AG04450 (cell line): ENCODE data around the gene KCTD5. TPM values are rescaled to one million over a fixed set of nuclear protein-coding genes. Genes with fewer than 3 reads are reported as not detected.
"Not testable (repeated sequence)": the region's sequence is repeated elsewhere in the genome, so short reads cannot be mapped to it uniquely, and the experiment has no call there.

Experiments used
- CTCF ChIA-PET: fragments of 300-600, 350-600 bp; formaldehyde crosslinking; extraction: SDS; loops from one replicate; lab custom pipeline; 2022; ENCODE audit warnings: antibody characterized with exemption, inconsistent platforms; lab: Charles Lee
- POLR2A ChIA-PET: fragments of 350-600 bp; formaldehyde crosslinking; extraction: SDS; loops from one replicate; lab custom pipeline; 2021; ENCODE audit warnings: antibody characterized with exemption, inconsistent platforms; lab: Yijun Ruan, JAX
- DNase-seq: peaks from one replicate; pipeline ENCODE4 v3.0.0-alpha.2; 2011; ENCODE audit warnings: low read depth, low spot score
- H3K27ac ChIP-seq: one replicate; pipeline ENCODE4 v1.5.1; 2012; ENCODE audit warnings: low read depth, low read length, control low read depth
- H3K27me3 ChIP-seq: one replicate; pipeline ENCODE4 v1.6.0; 2012; ENCODE audit warnings: low read length; ENCODE audit not compliant: control insufficient read depth, insufficient read depth
- H3K4me3 ChIP-seq: 2 replicates; pipeline ENCODE4 v1.5.1; 2011; ENCODE audit warnings: mild to moderate bottlenecking, low read depth, low read length, control low read depth
- H3K9me3 ChIP-seq: 2 replicates; pipeline ENCODE4 v1.5.1; 2012; ENCODE audit warnings: low read length; ENCODE audit not compliant: control insufficient read depth, insufficient read depth
- CTCF ChIP-seq: IDR thresholded peaks from 2 replicates; pipeline ENCODE4 v1.5.1; 2011; ENCODE audit warnings: low read depth, low read length, control low read depth, inconsistent platforms
- polyA plus RNA-seq: library from polyadenylated mRNA; depleted of rRNA; stranded (reverse); fragments of >200 nt; gene quantifications from 2 replicates; pipeline ENCODE4 v1.2.3, GENCODE V29; 2011

Gene KCTD5
- polyA plus RNA-seq, 1 experiment: 27.8 TPM

- no peak for TF ChIP-seq CTCF
- Histone ChIP-seq H3K27me3 (no peaks in the 10 kb centered on the region), H3K4me3 (no peak overlapping the region), H3K9me3 (no peaks in the 10 kb centered on the region), H3K27ac (no peak overlapping the region)
- no peak for DNase-seq
- ChIA-PET CTCF (no interaction called here), POLR2A (interaction anchor here (1.7 kb wide), 1 partner anchor 9 kb away, joined by 6 read pairs; the partner anchor contains the start of gene KCTD5)
Observed at GRCh38 chr16:2690852-2691251, 8.5 kb downstream of the KCTD5 start.

GRCh38 chr16:2691491-2692248 lies 9.3 kb downstream of the KCTD5 start:
- CTCF ChIA-PET: no interaction called here

GRCh38 chr16:2692251-2692947 lies 10.1 kb downstream of the KCTD5 start:
- CTCF ChIA-PET: no interaction called here
- Histone ChIP-seq H3K27ac (peak overlapping the region; percentile 11), H3K4me3 (no peak overlapping the region), H3K27me3 (no peaks in the 10 kb centered on the region), H3K9me3 (no peaks in the 10 kb centered on the region)
- TF ChIP-seq CTCF: no peak
- no peak for DNase-seq
- POLR2A ChIA-PET: interaction anchor here (0.5 to 1.7 kb wide), 2 partner anchors 10 to 120 kb away, joined by 5 to 6 read pairs; partner anchors contain the start of gene KCTD5

More at GRCh38 chr16:2691491-2692248, 9.3 kb downstream of the KCTD5 start:
- TF ChIP-seq CTCF: no peak
- Histone ChIP-seq H3K27ac (no peak overlapping the region), H3K4me3 (no peak overlapping the region), H3K9me3 (no peaks in the 10 kb centered on the region), H3K27me3 (no peaks in the 10 kb centered on the region)
- POLR2A ChIA-PET: interaction anchor here (0.5 to 1.7 kb wide), 2 partner anchors 9 to 121 kb away, joined by 5 to 6 read pairs; partner anchors contain the start of gene KCTD5
- DNase-seq: no peak

- no peak overlapping the region for H3K27ac ChIP-seq
- ChIA-PET CTCF (no interaction called here), POLR2A (no interaction called here)
- H3K27me3 ChIP-seq: no peaks in the 10 kb centered on the region
- no peaks in the 10 kb centered on the region for H3K9me3 ChIP-seq
- no peak overlapping the region for H3K4me3 ChIP-seq
- DNase-seq: no peak
- no peak for TF ChIP-seq CTCF
Observed at GRCh38 chr16:2692948-2693651, 10.8 kb downstream of the KCTD5 start.

GRCh38 chr16:2696601-2697250 lies 14.4 kb downstream of the KCTD5 start:
- CTCF ChIA-PET, POLR2A ChIA-PET, H3K9me3 ChIP-seq, H3K27ac ChIP-seq, H3K27me3 ChIP-seq, DNase-seq, H3K4me3 ChIP-seq: not testable (repeated sequence)
